ENCODE data around the gene PARD6G. TPM values are rescaled to one million over a fixed set of nuclear protein-coding genes. Genes with fewer than 3 reads are reported as not detected.

The PARD6G gene
- total and polyA plus RNA-seq, 2 donors (not counting 1 experiment from before 2014, with no cell fraction given): 1.0 to 2.1 TPM

- H3K4me3 ChIP-seq (replicated peaks in 1 of 4; ENCODE audit: control extremely low read depth in 1 of 4, insufficient read depth in 1 of 4, low read depth in 3 of 4, low read length in 4 of 4): no peak overlapping the region
- no peaks in the 10 kb centered on the region for H3K9me3 ChIP-seq (ENCODE audit: control insufficient read depth, insufficient read depth, low read depth, low read length)
- no peak overlapping the region for H3K9ac ChIP-seq (ENCODE audit: insufficient read depth, low read length)
- no peaks in the 10 kb centered on the region for H3K36me3 ChIP-seq (ENCODE audit: control insufficient read depth, insufficient read depth, low read length)
- no peak overlapping the region for H3K27ac ChIP-seq (ENCODE audit: insufficient read depth, low read length)
- TF ChIP-seq CTCF (conservative IDR thresholded peaks at IDR 0.05 in 1 of 2, IDR thresholded peaks at IDR 0.05 in 1 of 2; ENCODE audit: low read depth in 1 of 2, low read length in 2 of 2) (no peak), EZH2 (IDR thresholded peaks at IDR 0.05; ENCODE audit: low read length, missing control alignments) (no peak)
- DNase-seq (ENCODE audit: low read depth in 2 of 2): no peak
- no peaks in the 10 kb centered on the region for H3K27me3 ChIP-seq (ENCODE audit: control insufficient read depth, insufficient read depth, low read length)
- H2AFZ ChIP-seq (ENCODE audit: low read length): no peak overlapping the region
- H3K4me1 ChIP-seq (ENCODE audit: control insufficient read depth, extremely low read depth, insufficient read depth, low read length): no peaks in the 10 kb centered on the region
- no peaks in the 10 kb centered on the region for H3K79me2 ChIP-seq (ENCODE audit: control insufficient read depth, insufficient read depth, low read length)
- H4K20me1 ChIP-seq (ENCODE audit: control insufficient read depth, extremely low read depth, insufficient read depth, low read length): no peaks in the 10 kb centered on the region
- H3K4me2 ChIP-seq (ENCODE audit: extremely low read depth, insufficient read depth, low read length): no peak overlapping the region
These were observed 14.6 kb downstream of the PARD6G start for GRCh38 chr18:80232710-80233109.

GRCh38 chr18:80232030-80232429 is 15.3 kb downstream of the PARD6G start:
- no peaks in the 10 kb centered on the region for H3K4me1 ChIP-seq (ENCODE audit: control insufficient read depth, extremely low read depth, insufficient read depth, low read length)
- H3K36me3 ChIP-seq (ENCODE audit: control insufficient read depth, insufficient read depth, low read length): no peaks in the 10 kb centered on the region
- H3K4me3 ChIP-seq (replicated peaks in 1 of 4; ENCODE audit: control extremely low read depth in 1 of 4, insufficient read depth in 1 of 4, low read depth in 3 of 4, low read length in 4 of 4): no peak overlapping the region
- no peak overlapping the region for H3K9ac ChIP-seq (ENCODE audit: insufficient read depth, low read length)
- no peak overlapping the region for H3K27ac ChIP-seq (ENCODE audit: insufficient read depth, low read length)
- no peaks in the 10 kb centered on the region for H4K20me1 ChIP-seq (ENCODE audit: control insufficient read depth, extremely low read depth, insufficient read depth, low read length)
- H3K4me2 ChIP-seq (ENCODE audit: extremely low read depth, insufficient read depth, low read length): no peak overlapping the region
- no peaks in the 10 kb centered on the region for H3K27me3 ChIP-seq (ENCODE audit: control insufficient read depth, insufficient read depth, low read length)
- TF ChIP-seq EZH2 (IDR thresholded peaks at IDR 0.05; ENCODE audit: low read length, missing control alignments) (no peak), CTCF (conservative IDR thresholded peaks at IDR 0.05 in 1 of 2, IDR thresholded peaks at IDR 0.05 in 1 of 2; ENCODE audit: low read depth in 1 of 2, low read length in 2 of 2) (no peak)
- H2AFZ ChIP-seq (ENCODE audit: low read length): no peak overlapping the region
- DNase-seq (ENCODE audit: low read depth in 2 of 2): no peak
- H3K79me2 ChIP-seq (ENCODE audit: control insufficient read depth, insufficient read depth, low read length): no peaks in the 10 kb centered on the region
- H3K9me3 ChIP-seq (ENCODE audit: control insufficient read depth, insufficient read depth, low read depth, low read length): no peaks in the 10 kb centered on the region

- DNase-seq (ENCODE audit: low read depth in 2 of 2): no peak
- Histone ChIP-seq H3K9ac (ENCODE audit: insufficient read depth, low read length) (no peak overlapping the region), H2AFZ (ENCODE audit: low read length) (no peak overlapping the region), H3K9me3 (ENCODE audit: control insufficient read depth, insufficient read depth, low read depth, low read length) (no peaks in the 10 kb centered on the region), H3K4me1 (ENCODE audit: control insufficient read depth, extremely low read depth, insufficient read depth, low read length) (no peaks in the 10 kb centered on the region), H4K20me1 (ENCODE audit: control insufficient read depth, extremely low read depth, insufficient read depth, low read length) (no peaks in the 10 kb centered on the region), H3K79me2 (ENCODE audit: control insufficient read depth, insufficient read depth, low read length) (no peaks in the 10 kb centered on the region), H3K4me3 (replicated peaks in 1 of 4; ENCODE audit: control extremely low read depth in 1 of 4, insufficient read depth in 1 of 4, low read depth in 3 of 4, low read length in 4 of 4) (no peak overlapping the region), H3K36me3 (ENCODE audit: control insufficient read depth, insufficient read depth, low read length) (no peaks in the 10 kb centered on the region), H3K27ac (ENCODE audit: insufficient read depth, low read length) (no peak overlapping the region), H3K27me3 (ENCODE audit: control insufficient read depth, insufficient read depth, low read length) (no peaks in the 10 kb centered on the region), H3K4me2 (ENCODE audit: extremely low read depth, insufficient read depth, low read length) (no peak overlapping the region)
- TF ChIP-seq CTCF (conservative IDR thresholded peaks at IDR 0.05 in 1 of 2, IDR thresholded peaks at IDR 0.05 in 1 of 2; ENCODE audit: low read depth in 1 of 2, low read length in 2 of 2) (no peak), EZH2 (IDR thresholded peaks at IDR 0.05; ENCODE audit: low read length, missing control alignments) (no peak)
These were observed 15.7 kb downstream of the PARD6G start for GRCh38 chr18:80231616-80232015.

All from fibroblast of lung (primary cell).